Adrenal gland (tissue), 12 donors: ENCODE measurements around the gene ZNF581. TPM values are rescaled to one million over a fixed set of nuclear protein-coding genes. Genes with fewer than 3 reads are reported as not detected.

Experiments
- DNase-seq, 7 donors: peaks; one replicate each; pipeline ENCODE4 v3.0.0-alpha.2; 2019 to 2020
- H3K27ac ChIP-seq, 5 donors: fragments of 200-600 bp; sonication (generic) in 4 of 5; 1 replicate in 3 of 5; 2 replicates in 2 of 5; pipeline versions ENCODE4 v1.5.1 to v1.8.0; 2016 to 2020; ENCODE audit warnings: mild to moderate bottlenecking in 1 of 5
- H3K27me3 ChIP-seq: fragments of 200-600 bp; 2 replicates; pipeline ENCODE4 v1.8.0; 2021
- H3K36me3 ChIP-seq, 2 donors: fragments of 200-600 bp; replicated peaks in 1 of 2; 1 replicate in 1 of 2; 2 replicates in 1 of 2; pipeline versions ENCODE4 v1.5.1 to v1.8.0; 2018 to 2022
- H3K4me1 ChIP-seq, 2 donors: fragments of 200-600 bp; replicated peaks in 1 of 2; 1 replicate in 1 of 2; 2 replicates in 1 of 2; pipeline versions ENCODE4 v1.5.1 to v1.8.0; 2018 to 2021
- H3K4me3 ChIP-seq, 4 donors: fragments of 200-600 bp; sonication (generic) in 3 of 4; one replicate each; pipeline ENCODE4 v1.5.1; 2016 to 2018
- H3K9me3 ChIP-seq, 3 donors: fragments of 200-600 bp; sonication (generic) in 1 of 3; replicated peaks in 1 of 3; 1 replicate in 2 of 3; 2 replicates in 1 of 3; pipeline versions ENCODE4 v1.5.1 to v1.8.0; 2016 to 2021
- POLR2A ChIP-seq, 2 donors: fragments of 450-650 bp; IDR thresholded peaks; one replicate each; pipeline ENCODE4 v1.6.1; 2017; ENCODE audit warnings: antibody characterized with exemption in 2 of 2, mild to moderate bottlenecking in 2 of 2, moderate library complexity in 1 of 2
- WGBS, 4 donors: extraction: QIAGEN DNeasy Blood & Tissue Kit in 2 of 4; methylation state at CpG; one replicate each; pipeline versions ENCODE4 v1.1.5 to v1.1.7; 2013 to 2017; 5-methylcytosine and 5-hydroxymethylcytosine counted together
- intact Hi-C, 2 donors: fragments of 100-400 bp; cut with DNase I; formaldehyde crosslinking; loops; one replicate each; pipeline versions ENCODE4 v1.14.1 to v1.15.0; 2022 to 2023
- polyA plus RNA-seq, 3 donors: library from polyadenylated mRNA; stranded (reverse); fragments of 200-250 nt in 2 of 3; fragments of 350-450 nt in 1 of 3; fragmentation: Illumina TruSeq in 1 of 3; extraction: RNeasy Lipid Tissue Mini Kit (QIAGEN cat#74804) in 1 of 3; gene quantifications; one replicate each; pipeline ENCODE4 v1.2.3, GENCODE V29; 2013 to 2014
- total RNA-seq, 9 donors: library from RNA; depleted of rRNA in 4 of 9; stranded (reverse); fragments of >200 nt in 4 of 9; fragments of 120-200 nt in 1 of 9; fragmentation: NEBNext Ultra II Directional in 1 of 9; extraction: Animal tissue kit (Norgen Biotek cat#: 25700) in 1 of 9; gene quantifications; one replicate each; pipeline versions ENCODE4 v1.1.0 to v1.2.4, GENCODE V29; 2013 to 2023
- TF ChIP-seq, protein P1 (sequence below), 6 experiments: fragments of 450-650 bp in 4 of 6; fragments of 200-600 bp in 2 of 6; sonication (generic) in 1 of 6; IDR thresholded peaks; 1 replicate in 5 of 6; 2 replicates in 1 of 6; pipeline versions ENCODE4 v1.5.1 to v1.8.0; 2016 to 2021; ENCODE audit warnings: antibody characterized with exemption in 6 of 6, mild to moderate bottlenecking in 2 of 6, moderate library complexity in 1 of 6
- donor health status: healthy with polysubstance abuse.
- donor health status: Bipolar disorder and iron deficiency.
- donor health status: DM: yes; HTN: yes; CAD: no.
- donor health status: DM: no; HTN: no; CAD: no.
- donor health status: DM: no; HTN: no; CAD: no.
- donor health status: DM: yes; HTN: yes; CAD: no.

ZNF581 gene
- total and polyA plus RNA-seq, 12 donors: 8.7 to 55.7 (median 22.7) TPM

GRCh38 chr19:55641426-55642152 is 1.9 kb upstream of the ZNF581 start:
- intact Hi-C loops: no loop called here
- Histone ChIP-seq H3K4me1 (peaks cover 29 to 54% of the 10 kb centered on the region in 2 donors), H3K36me3 (peaks cover 0 to 14% of the 10 kb centered on the region in 2 donors), H3K27me3 (no peaks in the 10 kb centered on the region), H3K27ac (peak overlapping the region; percentile 88 to 94 (median 91)), H3K9me3 (no peaks in the 10 kb centered on the region), H3K4me3 (peak overlapping the region in 3 of 4 donors; percentile 17 to 81 (median 42))
- peak in 4 of 7 donors; percentile 25 to 69 (median 44) for DNase-seq
- no peak for TF ChIP-seq POLR2A (IDR thresholded peaks at IDR 0.05)
- WGBS, 4 donors: 0 to 2% (median 1%) methylated on average over 25 of the region's 25 CpGs

DNA sequence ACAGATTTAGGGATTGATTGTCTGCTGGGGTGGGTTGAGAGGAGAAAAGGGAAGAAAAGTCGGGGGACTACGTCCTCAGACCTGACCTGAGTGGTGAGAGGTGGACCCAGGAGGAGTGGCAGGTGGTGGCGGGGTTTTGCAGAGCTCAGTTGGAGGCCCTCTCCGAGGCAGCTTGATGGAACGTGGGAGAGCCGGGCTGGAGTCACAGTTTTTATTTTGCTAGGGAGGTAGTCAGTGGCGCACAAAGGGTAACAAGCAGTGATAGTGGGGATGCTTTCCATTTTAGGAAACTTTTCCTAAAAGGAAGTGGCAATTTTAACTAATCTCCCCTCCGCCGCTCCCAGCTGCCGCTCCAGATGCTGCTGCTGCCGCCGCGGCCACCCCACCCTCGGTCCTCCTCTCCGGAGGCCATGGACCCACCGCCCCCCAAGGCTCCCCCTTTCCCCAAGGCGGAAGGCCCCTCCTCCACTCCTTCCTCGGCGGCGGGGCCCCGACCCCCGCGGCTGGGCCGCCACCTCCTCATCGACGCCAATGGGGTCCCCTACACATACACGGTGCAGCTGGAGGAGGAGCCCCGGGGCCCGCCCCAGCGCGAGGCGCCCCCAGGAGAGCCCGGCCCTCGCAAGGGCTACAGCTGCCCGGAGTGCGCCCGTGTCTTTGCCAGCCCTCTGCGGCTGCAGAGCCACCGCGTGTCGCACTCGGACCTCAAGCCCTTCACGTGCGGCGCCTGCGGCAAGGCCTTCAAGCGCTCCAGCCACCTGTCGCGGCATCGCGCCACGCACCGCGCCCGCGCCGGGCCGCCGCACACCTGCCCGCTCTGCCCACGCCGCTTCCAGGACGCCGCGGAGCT is 1.1 kb upstream of the ZNF581 start:
- Histone ChIP-seq H3K4me1 (peaks cover 27 to 52% of the 10 kb centered on the region in 2 donors), H3K4me3 (peak overlapping the region in 1 of 4 donors; percentile 81), H3K36me3 (peaks cover 0 to 14% of the 10 kb centered on the region in 2 donors), H3K27ac (peak overlapping the region in 4 of 5 donors; percentile 88 to 94 (median 90)), H3K9me3 (no peaks in the 10 kb centered on the region), H3K27me3 (no peaks in the 10 kb centered on the region)
- intact Hi-C loops: no loop called here
- TF ChIP-seq POLR2A (IDR thresholded peaks at IDR 0.05): peak; percentile 30 to 48
- TF ChIP-seq, protein P1, sequence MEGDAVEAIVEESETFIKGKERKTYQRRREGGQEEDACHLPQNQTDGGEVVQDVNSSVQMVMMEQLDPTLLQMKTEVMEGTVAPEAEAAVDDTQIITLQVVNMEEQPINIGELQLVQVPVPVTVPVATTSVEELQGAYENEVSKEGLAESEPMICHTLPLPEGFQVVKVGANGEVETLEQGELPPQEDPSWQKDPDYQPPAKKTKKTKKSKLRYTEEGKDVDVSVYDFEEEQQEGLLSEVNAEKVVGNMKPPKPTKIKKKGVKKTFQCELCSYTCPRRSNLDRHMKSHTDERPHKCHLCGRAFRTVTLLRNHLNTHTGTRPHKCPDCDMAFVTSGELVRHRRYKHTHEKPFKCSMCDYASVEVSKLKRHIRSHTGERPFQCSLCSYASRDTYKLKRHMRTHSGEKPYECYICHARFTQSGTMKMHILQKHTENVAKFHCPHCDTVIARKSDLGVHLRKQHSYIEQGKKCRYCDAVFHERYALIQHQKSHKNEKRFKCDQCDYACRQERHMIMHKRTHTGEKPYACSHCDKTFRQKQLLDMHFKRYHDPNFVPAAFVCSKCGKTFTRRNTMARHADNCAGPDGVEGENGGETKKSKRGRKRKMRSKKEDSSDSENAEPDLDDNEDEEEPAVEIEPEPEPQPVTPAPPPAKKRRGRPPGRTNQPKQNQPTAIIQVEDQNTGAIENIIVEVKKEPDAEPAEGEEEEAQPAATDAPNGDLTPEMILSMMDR (IDR thresholded peaks at IDR 0.05): no peak
- DNase-seq: peak in 5 of 7 donors; percentile 43 to 64 (median 50)
- 1 to 3% (median 1%) methylated on average over 16 to 65 of the region's 65 CpGs for WGBS, 4 donors

GRCh38 chr19:55643887-55644176 is 383 bp downstream of the ZNF581 start:
- Histone ChIP-seq H3K4me1 (peaks cover 37 to 50% of the 10 kb centered on the region in 2 donors), H3K4me3 (peak overlapping the region in 3 of 4 donors; percentile 68 to 91 (median 81)), H3K36me3 (peaks cover 0 to 14% of the 10 kb centered on the region in 2 donors), H3K27ac (peak overlapping the region in 4 of 5 donors; percentile 88 to 94 (median 90)), H3K27me3 (no peaks in the 10 kb centered on the region), H3K9me3 (no peaks in the 10 kb centered on the region)
- TF ChIP-seq, protein P1 (IDR thresholded peaks at IDR 0.05): no peak
- TF ChIP-seq POLR2A (IDR thresholded peaks at IDR 0.05): no peak
- WGBS, 4 donors: 0 to 2% (median 0%) methylated on average over 10 to 15 of the region's 15 CpGs
- intact Hi-C loops: no loop called here
- DNase-seq: peak in 2 of 7 donors; percentile 16 to 43

GRCh38 chr19:55644191-55644833 is 863 bp downstream of the ZNF581 start:
- H3K9me3 ChIP-seq: no peaks in the 10 kb centered on the region
- WGBS, 4 donors: 39 to 53% (median 47%) methylated on average over 12 of the region's 12 CpGs
- intact Hi-C loops: no loop called here
- peak overlapping the region in 4 of 5 donors; percentile 88 to 94 (median 90) for H3K27ac ChIP-seq
- H3K27me3 ChIP-seq: no peaks in the 10 kb centered on the region
- no peak for TF ChIP-seq POLR2A (IDR thresholded peaks at IDR 0.05)
- TF ChIP-seq, protein P1 (IDR thresholded peaks at IDR 0.05): no peak
- peak overlapping the region in 3 of 4 donors; percentile 68 to 91 (median 81) for H3K4me3 ChIP-seq
- peaks cover 0 to 14% of the 10 kb centered on the region in 2 donors for H3K36me3 ChIP-seq
- peaks cover 41 to 54% of the 10 kb centered on the region in 2 donors for H3K4me1 ChIP-seq
- no peak for DNase-seq
